ENCODE measurements around the gene CDC7. TPM values are rescaled to one million over a fixed set of nuclear protein-coding genes. Genes with fewer than 3 reads are reported as not detected.

Gene CDC7
- polyA plus RNA-seq, 1 of the 3 experiments (the other 2 are of a cell fraction) = 2.6 TPM

DNA sequence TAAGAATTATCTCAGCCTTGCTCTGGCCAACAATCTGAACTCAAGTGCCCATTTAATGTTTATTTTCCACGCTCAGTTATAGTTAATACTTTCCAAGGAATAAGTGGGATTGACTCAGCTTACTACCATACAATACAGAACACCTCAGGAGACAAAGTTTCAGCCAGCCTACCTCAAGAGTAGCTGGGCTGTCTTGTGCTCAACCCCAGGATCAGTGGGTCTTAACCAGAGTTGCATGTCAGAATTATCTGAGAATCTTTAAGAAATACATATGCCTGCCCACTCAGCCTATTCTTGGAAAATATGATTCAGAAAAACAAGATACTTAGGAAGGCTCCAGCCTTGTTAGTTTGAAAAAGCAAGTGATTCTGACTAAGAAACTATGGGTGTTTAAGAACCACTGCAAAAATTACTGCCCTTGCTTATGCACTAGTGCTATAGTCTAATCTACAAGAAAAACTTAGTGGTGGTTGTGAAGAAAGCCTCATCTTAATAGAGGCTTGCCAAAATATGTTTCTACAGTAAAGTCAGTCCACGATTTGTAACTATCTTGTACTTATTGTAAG is 20.4 kb downstream of the CDC7 start:
- H3K36me3 ChIP-seq (replicated peaks in 1 of 2; ENCODE audit: control insufficient read depth in 1 of 2, insufficient read depth in 2 of 2, low read length in 1 of 2) = peaks cover 0 to 1% of the 10 kb centered on the region in 2 experiments
- no peaks in the 10 kb centered on the region for H3F3A ChIP-seq (replicated peaks; ENCODE audit: insufficient read depth)
- H3K79me2 ChIP-seq (ENCODE audit: insufficient read depth) = no peaks in the 10 kb centered on the region
- no peak for TF ChIP-seq RXRA (IDR thresholded peaks at IDR 0.05; ENCODE audit: borderline replicate concordance, low read depth)
- no peak for TF ChIP-seq EP300 (IDR thresholded peaks at IDR 0.05; ENCODE audit: borderline replicate concordance in 1 of 2, low read depth in 1 of 2, low read length in 1 of 2)
- TF ChIP-seq, protein P1, sequence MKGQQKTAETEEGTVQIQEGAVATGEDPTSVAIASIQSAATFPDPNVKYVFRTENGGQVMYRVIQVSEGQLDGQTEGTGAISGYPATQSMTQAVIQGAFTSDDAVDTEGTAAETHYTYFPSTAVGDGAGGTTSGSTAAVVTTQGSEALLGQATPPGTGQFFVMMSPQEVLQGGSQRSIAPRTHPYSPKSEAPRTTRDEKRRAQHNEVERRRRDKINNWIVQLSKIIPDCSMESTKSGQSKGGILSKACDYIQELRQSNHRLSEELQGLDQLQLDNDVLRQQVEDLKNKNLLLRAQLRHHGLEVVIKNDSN (IDR thresholded peaks at IDR 0.05; ENCODE audit: borderline replicate concordance, low read depth) = no peak
- TF ChIP-seq NFIC (IDR thresholded peaks at IDR 0.05; ENCODE audit: borderline replicate concordance) = no peak
- no peak for TF ChIP-seq SMC3 (IDR thresholded peaks at IDR 0.05; ENCODE audit: low read depth, low read length)
- no peak for TF ChIP-seq FOXM1 (IDR thresholded peaks at IDR 0.05; ENCODE audit: low read depth)
- TF ChIP-seq, protein P2, sequence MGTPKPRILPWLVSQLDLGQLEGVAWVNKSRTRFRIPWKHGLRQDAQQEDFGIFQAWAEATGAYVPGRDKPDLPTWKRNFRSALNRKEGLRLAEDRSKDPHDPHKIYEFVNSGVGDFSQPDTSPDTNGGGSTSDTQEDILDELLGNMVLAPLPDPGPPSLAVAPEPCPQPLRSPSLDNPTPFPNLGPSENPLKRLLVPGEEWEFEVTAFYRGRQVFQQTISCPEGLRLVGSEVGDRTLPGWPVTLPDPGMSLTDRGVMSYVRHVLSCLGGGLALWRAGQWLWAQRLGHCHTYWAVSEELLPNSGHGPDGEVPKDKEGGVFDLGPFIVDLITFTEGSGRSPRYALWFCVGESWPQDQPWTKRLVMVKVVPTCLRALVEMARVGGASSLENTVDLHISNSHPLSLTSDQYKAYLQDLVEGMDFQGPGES (IDR thresholded peaks at IDR 0.05; ENCODE audit: low read depth, low read length) = no peak
- no peak for TF ChIP-seq RCOR1 (IDR thresholded peaks at IDR 0.05; ENCODE audit: low read length)
- no peak for TF ChIP-seq MEF2A (IDR thresholded peaks at IDR 0.05; ENCODE audit: borderline replicate concordance, low read depth)
- TF ChIP-seq, protein P3, sequence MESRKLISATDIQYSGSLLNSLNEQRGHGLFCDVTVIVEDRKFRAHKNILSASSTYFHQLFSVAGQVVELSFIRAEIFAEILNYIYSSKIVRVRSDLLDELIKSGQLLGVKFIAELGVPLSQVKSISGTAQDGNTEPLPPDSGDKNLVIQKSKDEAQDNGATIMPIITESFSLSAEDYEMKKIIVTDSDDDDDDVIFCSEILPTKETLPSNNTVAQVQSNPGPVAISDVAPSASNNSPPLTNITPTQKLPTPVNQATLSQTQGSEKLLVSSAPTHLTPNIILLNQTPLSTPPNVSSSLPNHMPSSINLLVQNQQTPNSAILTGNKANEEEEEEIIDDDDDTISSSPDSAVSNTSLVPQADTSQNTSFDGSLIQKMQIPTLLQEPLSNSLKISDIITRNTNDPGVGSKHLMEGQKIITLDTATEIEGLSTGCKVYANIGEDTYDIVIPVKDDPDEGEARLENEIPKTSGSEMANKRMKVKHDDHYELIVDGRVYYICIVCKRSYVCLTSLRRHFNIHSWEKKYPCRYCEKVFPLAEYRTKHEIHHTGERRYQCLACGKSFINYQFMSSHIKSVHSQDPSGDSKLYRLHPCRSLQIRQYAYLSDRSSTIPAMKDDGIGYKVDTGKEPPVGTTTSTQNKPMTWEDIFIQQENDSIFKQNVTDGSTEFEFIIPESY (IDR thresholded peaks at IDR 0.05; ENCODE audit: borderline replicate concordance, low read depth) = no peak
- no peak for TF ChIP-seq FOSL2 (IDR thresholded peaks at IDR 0.05; ENCODE audit: borderline replicate concordance, low read depth)
- TF ChIP-seq CHD2 (IDR thresholded peaks at IDR 0.05; ENCODE audit: low read length, partially characterized antibody) = no peak
- TF ChIP-seq, protein P4, sequence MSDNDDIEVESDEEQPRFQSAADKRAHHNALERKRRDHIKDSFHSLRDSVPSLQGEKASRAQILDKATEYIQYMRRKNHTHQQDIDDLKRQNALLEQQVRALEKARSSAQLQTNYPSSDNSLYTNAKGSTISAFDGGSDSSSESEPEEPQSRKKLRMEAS (IDR thresholded peaks at IDR 0.05; ENCODE audit: low read depth) = no peak
- no peak for TF ChIP-seq GABPA (IDR thresholded peaks at IDR 0.05; ENCODE audit: low read depth)
- no peak for TF ChIP-seq RAD21 (IDR thresholded peaks at IDR 0.05; ENCODE audit: low read length)
- no peak for TF ChIP-seq GATA2 (CRISPR knock-in tag; IDR thresholded peaks at IDR 0.05)
- no peak for TF ChIP-seq ELF1 (IDR thresholded peaks at IDR 0.05)
- TF ChIP-seq NRF1 (IDR thresholded peaks at IDR 0.05; ENCODE audit: low read depth, low read length) = no peak
- TF ChIP-seq, protein P5, sequence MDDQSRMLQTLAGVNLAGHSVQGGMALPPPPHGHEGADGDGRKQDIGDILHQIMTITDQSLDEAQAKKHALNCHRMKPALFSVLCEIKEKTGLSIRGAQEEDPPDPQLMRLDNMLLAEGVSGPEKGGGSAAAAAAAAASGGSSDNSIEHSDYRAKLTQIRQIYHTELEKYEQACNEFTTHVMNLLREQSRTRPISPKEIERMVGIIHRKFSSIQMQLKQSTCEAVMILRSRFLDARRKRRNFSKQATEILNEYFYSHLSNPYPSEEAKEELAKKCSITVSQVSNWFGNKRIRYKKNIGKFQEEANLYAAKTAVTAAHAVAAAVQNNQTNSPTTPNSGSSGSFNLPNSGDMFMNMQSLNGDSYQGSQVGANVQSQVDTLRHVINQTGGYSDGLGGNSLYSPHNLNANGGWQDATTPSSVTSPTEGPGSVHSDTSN (IDR thresholded peaks at IDR 0.05) = no peak
- H2AFZ ChIP-seq (ENCODE audit: low read depth) = no peak overlapping the region
- no peaks in the 10 kb centered on the region for H4K20me1 ChIP-seq (ENCODE audit: insufficient read depth)
- no peak overlapping the region for H3K4me2 ChIP-seq
- no peaks in the 10 kb centered on the region for H3K9me2 ChIP-seq
- DNase-seq = no peak
- ChIA-PET CTCF (interaction anchor here (4.4 kb wide), 1 partner anchor 9 kb away, joined by 16 read pairs; no protein-coding TSS in a partner anchor), POLR2A (no interaction called here)
- H3K27me3 ChIP-seq (ENCODE audit: insufficient read depth) = no peaks in the 10 kb centered on the region
- no peak overlapping the region for H3K9ac ChIP-seq
- no peak overlapping the region for H3K27ac ChIP-seq (ENCODE audit: low read depth in 2 of 2, low read length in 1 of 2)
- 64% methylated on average over 2 of the region's 2 CpGs for WGBS (ENCODE audit: low lambda C conversion rate)
- no peaks in the 10 kb centered on the region for H3K4me1 ChIP-seq (ENCODE audit: control insufficient read depth in 1 of 2, insufficient read depth in 2 of 2, low read depth in 1 of 2, low read length in 1 of 2)
- no peak overlapping the region for H3K4me3 ChIP-seq (ENCODE audit: low read depth in 2 of 2, low read length in 1 of 2)
- no peaks in the 10 kb centered on the region for H3K9me3 ChIP-seq

All from SK-N-SH (cell line).